Omental fat pad (tissue), 4 donors: ENCODE results near the gene PRKAG2. TPM values are rescaled to one million over a fixed set of nuclear protein-coding genes. Genes with fewer than 3 reads are reported as not detected.

Experiments used
- ATAC-seq: fragments of 150-250 bp; one replicate; pipeline ENCODE4 v1.9.1; 2016; ENCODE audit warnings: mild to moderate bottlenecking, moderate library complexity; ENCODE audit not compliant: low FRiP score
- DNase-seq: peaks from one replicate; pipeline ENCODE4 v3.0.0-alpha.2; 2019; ENCODE audit warnings: low spot score
- total RNA-seq, 4 donors: library from RNA; depleted of rRNA; stranded (reverse); fragments of >200 nt; gene quantifications; one replicate each; pipeline ENCODE4 v1.1.0, GENCODE V29; 2016
- TF ChIP-seq, protein P1 (sequence below), 3 donors: fragments of 450-650 bp; IDR thresholded peaks; one replicate each; pipeline ENCODE4 v1.5.1; 2016 to 2017; ENCODE audit warnings: antibody characterized with exemption in 3 of 3, mild to moderate bottlenecking in 3 of 3, moderate library complexity in 2 of 3

Gene PRKAG2
- total RNA-seq, 4 donors from 2014 or later, result 31.6 to 49.5 (median 36.9) TPM

DNA sequence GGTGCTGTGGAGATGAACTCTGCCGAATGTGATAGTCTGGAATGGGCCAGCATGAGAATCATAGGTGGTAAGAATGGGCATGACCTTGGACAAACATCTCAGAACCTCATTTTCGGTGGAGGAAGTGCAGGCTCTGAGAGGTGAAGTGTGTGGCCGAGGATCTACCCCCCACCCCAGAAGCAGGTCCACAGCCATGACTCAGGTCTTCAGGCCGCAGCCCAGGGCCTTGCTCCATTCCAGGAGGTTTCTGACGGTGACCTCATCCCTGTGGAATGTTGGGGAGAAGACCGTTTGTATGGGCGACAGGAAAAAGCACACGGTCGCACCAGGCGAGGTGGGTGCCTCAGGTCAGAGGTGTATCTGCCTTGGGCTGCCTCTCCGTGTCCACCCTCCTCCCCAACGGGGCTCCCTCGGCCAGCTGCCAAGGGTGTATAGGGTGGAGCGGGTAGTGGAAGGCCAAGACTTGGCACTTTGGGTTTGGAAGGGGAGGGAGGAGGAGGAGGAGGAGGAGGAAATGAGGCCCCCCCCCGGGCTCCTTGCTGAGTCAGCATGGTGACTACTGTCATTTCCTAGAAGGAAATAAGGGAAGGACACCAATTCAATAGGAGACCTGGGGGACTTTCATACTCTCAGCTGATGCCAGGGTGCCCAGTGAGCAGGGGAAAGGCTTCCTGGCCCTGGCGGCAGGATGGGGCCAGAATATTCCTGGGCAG is 189.2 kb downstream of the PRKAG2 start:
- ATAC-seq, result peak; percentile 87
- TF ChIP-seq, protein P1, sequence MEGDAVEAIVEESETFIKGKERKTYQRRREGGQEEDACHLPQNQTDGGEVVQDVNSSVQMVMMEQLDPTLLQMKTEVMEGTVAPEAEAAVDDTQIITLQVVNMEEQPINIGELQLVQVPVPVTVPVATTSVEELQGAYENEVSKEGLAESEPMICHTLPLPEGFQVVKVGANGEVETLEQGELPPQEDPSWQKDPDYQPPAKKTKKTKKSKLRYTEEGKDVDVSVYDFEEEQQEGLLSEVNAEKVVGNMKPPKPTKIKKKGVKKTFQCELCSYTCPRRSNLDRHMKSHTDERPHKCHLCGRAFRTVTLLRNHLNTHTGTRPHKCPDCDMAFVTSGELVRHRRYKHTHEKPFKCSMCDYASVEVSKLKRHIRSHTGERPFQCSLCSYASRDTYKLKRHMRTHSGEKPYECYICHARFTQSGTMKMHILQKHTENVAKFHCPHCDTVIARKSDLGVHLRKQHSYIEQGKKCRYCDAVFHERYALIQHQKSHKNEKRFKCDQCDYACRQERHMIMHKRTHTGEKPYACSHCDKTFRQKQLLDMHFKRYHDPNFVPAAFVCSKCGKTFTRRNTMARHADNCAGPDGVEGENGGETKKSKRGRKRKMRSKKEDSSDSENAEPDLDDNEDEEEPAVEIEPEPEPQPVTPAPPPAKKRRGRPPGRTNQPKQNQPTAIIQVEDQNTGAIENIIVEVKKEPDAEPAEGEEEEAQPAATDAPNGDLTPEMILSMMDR (IDR thresholded peaks at IDR 0.05), result no peak
- peak; percentile 44 for DNase-seq

GRCh38 chr7:151686826-151687225 is 190.1 kb downstream of the PRKAG2 start:
- DNase-seq (no peak), ATAC-seq (no peak)
- TF ChIP-seq, protein P1 (IDR thresholded peaks at IDR 0.05), result no peak

DNA sequence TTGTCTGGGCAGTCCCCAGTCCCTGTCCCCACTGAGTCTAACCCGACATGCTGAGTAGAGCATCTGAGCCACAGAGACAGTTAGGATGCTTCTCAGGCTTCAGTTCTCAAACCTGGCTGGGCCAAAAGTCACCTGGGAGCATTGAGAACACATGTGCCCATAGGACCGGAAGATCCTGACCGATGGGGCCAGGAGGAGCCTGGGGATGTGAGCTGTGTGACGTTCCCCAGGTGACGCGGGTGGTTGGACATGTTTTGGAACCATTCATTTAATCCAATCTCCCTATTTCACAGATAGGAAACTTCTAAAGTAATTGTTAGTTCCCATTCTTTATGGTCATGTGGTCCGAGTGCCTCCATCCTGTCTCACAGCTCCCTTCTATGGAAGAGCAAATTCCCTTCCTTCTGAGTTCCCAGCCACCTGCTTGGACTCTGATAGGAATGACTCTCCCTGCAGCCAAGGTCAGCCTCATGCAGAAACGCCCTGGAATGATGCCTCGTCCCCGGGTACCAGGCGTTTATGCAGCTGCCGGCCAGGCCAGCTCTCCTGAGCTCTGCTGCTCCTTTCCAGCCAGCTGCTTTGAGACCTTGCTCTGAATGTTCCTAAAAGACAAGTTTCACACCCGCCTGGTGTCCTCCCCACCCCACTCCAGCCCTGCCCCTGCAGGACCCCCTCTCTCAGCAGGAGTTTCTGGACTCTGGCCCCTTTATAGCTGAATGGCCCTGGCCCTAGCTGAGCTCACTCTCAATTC is 190.7 kb downstream of the PRKAG2 start:
- DNase-seq (no peak), ATAC-seq (no peak)
- TF ChIP-seq, protein P1 (IDR thresholded peaks at IDR 0.05), result no peak

DNA sequence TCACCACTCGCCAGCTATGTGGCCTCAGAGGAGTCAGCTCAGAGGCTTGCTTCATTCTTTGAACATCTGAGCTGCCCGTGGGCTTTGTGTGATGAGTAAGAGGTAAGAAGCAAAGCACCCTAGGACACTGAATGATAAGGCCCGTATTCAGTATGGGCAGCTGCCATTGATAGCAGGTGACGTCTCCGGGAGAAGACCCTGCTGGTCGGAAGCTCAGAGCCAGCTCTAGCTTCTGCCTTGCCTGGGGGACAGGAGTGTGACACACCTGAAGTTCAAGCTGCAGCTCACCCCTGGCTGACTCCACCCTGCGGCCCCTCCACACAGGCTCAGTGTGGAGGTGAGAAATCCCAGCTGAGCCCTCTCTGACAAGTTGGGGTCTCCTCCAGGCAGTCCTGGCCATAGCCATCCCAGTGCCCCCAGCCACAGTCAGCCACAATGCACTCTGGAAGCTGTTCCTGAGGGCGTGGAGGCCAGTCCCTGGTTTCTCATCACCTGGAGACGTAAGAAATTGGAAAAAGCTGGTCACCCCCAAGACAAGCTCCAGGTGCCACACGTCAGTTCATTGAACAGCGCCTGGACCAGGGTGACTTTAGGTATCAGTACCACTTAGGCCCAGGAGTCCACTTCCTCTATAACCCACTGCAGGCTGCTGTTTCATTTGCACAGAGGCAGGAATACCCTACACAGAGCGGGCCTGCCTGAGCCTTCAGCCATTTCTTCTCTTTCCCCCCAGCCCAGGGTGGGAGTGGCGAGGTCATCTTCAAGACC is 192.3 kb downstream of the PRKAG2 start:
- ATAC-seq (no peak), DNase-seq (no peak)
- TF ChIP-seq, protein P1 (IDR thresholded peaks at IDR 0.05), result no peak

DNA sequence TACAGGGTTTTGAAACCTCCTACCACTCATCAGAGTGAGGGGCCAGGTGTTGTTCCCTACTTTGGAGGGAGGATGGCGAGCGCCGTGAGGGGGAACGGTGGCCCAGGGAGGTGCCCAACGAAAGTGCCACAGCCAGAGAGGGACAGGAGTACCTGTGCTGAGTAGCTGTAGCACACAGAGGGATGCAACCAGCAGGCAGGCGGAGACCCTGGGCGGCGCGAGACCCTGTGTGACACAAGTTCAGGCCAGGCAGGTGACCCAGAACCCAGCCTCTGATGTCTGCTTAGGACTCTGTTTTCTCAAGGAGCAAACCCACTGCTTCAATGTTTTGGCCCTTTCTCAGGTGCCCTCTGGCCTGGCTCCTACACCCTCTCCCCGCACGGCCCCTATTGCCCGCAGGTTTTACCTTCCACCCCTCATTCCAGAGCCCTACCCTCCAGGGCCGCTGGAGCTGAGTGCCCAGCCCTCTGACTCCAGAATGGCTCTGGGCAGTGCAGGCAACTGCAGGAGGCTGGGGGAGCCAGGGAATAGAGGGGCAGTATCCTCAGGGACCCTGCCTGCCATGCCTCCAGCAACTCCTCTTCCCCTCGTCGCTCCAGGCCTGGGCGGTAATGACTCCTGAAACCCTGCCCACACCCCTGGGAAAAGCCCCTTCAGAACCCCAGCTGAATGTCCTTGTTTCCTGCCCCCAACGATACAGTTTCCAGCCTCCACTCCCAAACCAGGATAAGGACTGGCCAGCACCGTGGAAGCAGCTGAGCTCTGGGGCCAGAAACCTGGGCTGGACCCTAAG is 193.1 kb downstream of the PRKAG2 start:
- no peak for DNase-seq
- TF ChIP-seq, protein P1 (IDR thresholded peaks at IDR 0.05), result no peak

GRCh38 chr7:151682831-151683614 is 193.9 kb downstream of the PRKAG2 start:
- no peak for ATAC-seq
- TF ChIP-seq, protein P1 (IDR thresholded peaks at IDR 0.05), result no peak
- no peak for DNase-seq

More for the DNA sequence above, 193.1 kb downstream of the PRKAG2 start:
- no peak for ATAC-seq
